ENCODE measurements around the gene GPR55. TPM values are rescaled to one million over a fixed set of nuclear protein-coding genes. Genes with fewer than 3 reads are reported as not detected.
A peak's percentile ranks its signal among the peaks of the same experiment; 100 is the strongest.

Gene GPR55
- total and polyA plus RNA-seq, 10 of the 15 experiments (the other 5 are each of a cell fraction or from before 2014, with no cell fraction given), result 2.1 to 30.1 (median 16.2) TPM

GRCh38 chr2:230902180-230902899 is 22.7 kb downstream of the GPR55 start (continued):
- TF ChIP-seq FOXM1 (IDR thresholded peaks at IDR 0.05; ENCODE audit: low read depth, low read length), result 0 out of 2 replicates have a peak, but pooled peaks have one; percentile 50

GRCh38 chr2:230901006-230901405 is 24.0 kb downstream of the GPR55 start:
- CTCF ChIA-PET, result interaction anchor here (0.7 to 10.1 kb wide), 9 partner anchors 8 to 152 kb away, joined by 3 to 198 read pairs (median 14); partner anchors contain the start of gene GPR55
- in situ Hi-C loops (cut with MboI), result loop anchor here (5.0 kb wide), 2 partner anchors 86 to 151 kb away; no protein-coding TSS in a partner anchor
- RAD21 ChIA-PET (ENCODE audit: unreplicated experiment), result interaction anchor here (1.4 to 8.3 kb wide), 4 partner anchors 22 to 152 kb away, joined by 7 to 99 read pairs (median 32); partner anchors contain the start of gene GPR55
- Histone ChIP-seq H3K27ac (ENCODE audit: control insufficient read depth, insufficient read depth) (no peak overlapping the region), H2AFZ (ENCODE audit: control insufficient read depth, low read depth, low read length) (no peak overlapping the region), H3K27me3 (replicated peaks in 1 of 2; ENCODE audit: control insufficient read depth in 2 of 2, insufficient read depth in 2 of 2, low read length in 1 of 2) (no peaks in the 10 kb centered on the region), H3K9ac (ENCODE audit: control insufficient read depth, insufficient read depth, low read length) (no peak overlapping the region), H3K4me2 (ENCODE audit: control insufficient read depth, insufficient read depth) (no peak overlapping the region), H3K79me2 (ENCODE audit: control insufficient read depth, insufficient read depth, low read length) (no peaks in the 10 kb centered on the region), H3K4me1 (ENCODE audit: control insufficient read depth, insufficient read depth, low read length) (peaks cover 10% of the 10 kb centered on the region), H4K20me1 (ENCODE audit: control insufficient read depth, insufficient read depth) (no peaks in the 10 kb centered on the region), H3K9me3 (replicated peaks; ENCODE audit: control insufficient read depth, insufficient read depth, low read length) (no peaks in the 10 kb centered on the region), H3K4me3 (no peak overlapping the region), H3K36me3 (ENCODE audit: control insufficient read depth in 2 of 2, insufficient read depth in 2 of 2, low read length in 1 of 2) (peaks cover 3 to 4% of the 10 kb centered on the region in 2 experiments; a peak in 2 of 4 replicates)
- DNase-seq (ENCODE audit: low read depth, low spot score) (no peak), FAIRE-seq (no peak), ATAC-seq (no peak)
- no TSS peak for BruUV-seq (replicated peaks)
- 68% methylated on average over 5 of the region's 5 CpGs for WGBS (ENCODE audit: insufficient coverage, insufficient replicate concordance, low lambda C conversion rate, missing lambda C conversion rate)
- TF ChIP-seq IKZF2 (IDR thresholded peaks at IDR 0.05) (no peak), POLR2AphosphoS5 (IDR thresholded peaks at IDR 0.05; ENCODE audit: low read length) (no peak), PRDM15 (CRISPR knock-in tag; IDR thresholded peaks at IDR 0.05) (no peak), FOXM1 (IDR thresholded peaks at IDR 0.05; ENCODE audit: low read depth, low read length) (no peak), PKNOX1 (IDR thresholded peaks at IDR 0.05) (no peak), MYB (IDR thresholded peaks at IDR 0.05; ENCODE audit: borderline replicate concordance, low read depth, low read length) (no peak), ESRRA (IDR thresholded peaks at IDR 0.05; ENCODE audit: low read length) (no peak)
- intact Hi-C loops (cut with micrococcal nuclease; ENCODE audit: unreplicated experiment), result loop anchor here (5.0 kb wide), 1 partner anchor 79 kb away; no protein-coding TSS in a partner anchor
- POLR2A ChIA-PET, result interaction anchor here (1.9 kb wide), 1 partner anchor 27 kb away, joined by 7 read pairs; no protein-coding TSS in a partner anchor
- SMC1A ChIA-PET (ENCODE audit: uncharacterized antibody, unreplicated experiment), result interaction anchor here (0.8 to 10.6 kb wide), 6 partner anchors 12 to 85 kb away, joined by 3 to 122 read pairs (median 12); partner anchors contain the start of gene GPR55
